GM12873 (cell line): Measurements from ENCODE around the gene USP49.
A peak's percentile ranks its signal among the peaks of the same experiment; 100 is the strongest.

ENCODE experiments used
- TF ChIP-seq, protein P1 (sequence below): IDR thresholded peaks from 2 replicates; pipeline ENCODE4 v1.5.1; 2012; ENCODE audit warnings: low read depth, mild to moderate bottlenecking, moderate library complexity, low read length, control low read depth; ENCODE audit not compliant: insufficient read depth; ENCODE audit errors: missing control alignments

Gene USP49

DNA sequence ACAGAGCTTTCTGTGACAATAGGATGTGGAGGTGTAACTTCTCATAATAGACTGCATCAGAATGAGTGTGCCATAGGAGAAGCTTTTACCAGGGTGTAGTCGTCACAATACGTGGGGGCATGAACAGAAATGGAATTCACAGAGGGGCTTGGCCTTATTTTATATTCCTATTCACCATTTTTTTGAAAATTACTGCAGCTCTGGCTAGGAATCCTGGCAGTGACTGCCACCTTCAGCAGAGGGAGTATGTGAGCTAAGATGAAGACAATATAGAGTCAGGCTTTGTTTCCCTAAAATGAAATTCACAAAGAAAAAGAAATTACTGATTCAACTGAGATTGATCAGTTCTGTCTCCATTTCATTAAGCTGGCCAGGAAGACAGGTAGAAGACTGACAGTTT lies 93.8 kb downstream of the USP49 start:
- TF ChIP-seq, protein P1, sequence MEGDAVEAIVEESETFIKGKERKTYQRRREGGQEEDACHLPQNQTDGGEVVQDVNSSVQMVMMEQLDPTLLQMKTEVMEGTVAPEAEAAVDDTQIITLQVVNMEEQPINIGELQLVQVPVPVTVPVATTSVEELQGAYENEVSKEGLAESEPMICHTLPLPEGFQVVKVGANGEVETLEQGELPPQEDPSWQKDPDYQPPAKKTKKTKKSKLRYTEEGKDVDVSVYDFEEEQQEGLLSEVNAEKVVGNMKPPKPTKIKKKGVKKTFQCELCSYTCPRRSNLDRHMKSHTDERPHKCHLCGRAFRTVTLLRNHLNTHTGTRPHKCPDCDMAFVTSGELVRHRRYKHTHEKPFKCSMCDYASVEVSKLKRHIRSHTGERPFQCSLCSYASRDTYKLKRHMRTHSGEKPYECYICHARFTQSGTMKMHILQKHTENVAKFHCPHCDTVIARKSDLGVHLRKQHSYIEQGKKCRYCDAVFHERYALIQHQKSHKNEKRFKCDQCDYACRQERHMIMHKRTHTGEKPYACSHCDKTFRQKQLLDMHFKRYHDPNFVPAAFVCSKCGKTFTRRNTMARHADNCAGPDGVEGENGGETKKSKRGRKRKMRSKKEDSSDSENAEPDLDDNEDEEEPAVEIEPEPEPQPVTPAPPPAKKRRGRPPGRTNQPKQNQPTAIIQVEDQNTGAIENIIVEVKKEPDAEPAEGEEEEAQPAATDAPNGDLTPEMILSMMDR, result peak; percentile 46

DNA sequence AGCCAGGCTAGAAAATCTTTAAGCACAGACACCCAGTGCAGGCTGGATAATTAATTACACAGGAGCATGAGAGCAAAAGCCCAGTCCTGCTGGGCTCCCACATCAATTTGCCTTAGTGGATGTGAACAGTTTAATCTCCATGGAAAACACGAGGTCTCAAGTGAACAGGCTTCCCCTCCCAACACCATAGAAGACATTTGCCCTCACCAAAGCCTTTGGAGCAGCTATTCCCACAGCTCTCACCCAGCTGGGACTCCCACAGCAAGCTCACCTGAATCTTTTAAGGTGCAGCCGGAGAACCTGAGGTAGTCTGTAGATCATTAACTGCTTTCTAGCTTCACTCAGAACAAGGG lies 95.6 kb downstream of the USP49 start:
- TF ChIP-seq, protein P1, result no peak

DNA sequence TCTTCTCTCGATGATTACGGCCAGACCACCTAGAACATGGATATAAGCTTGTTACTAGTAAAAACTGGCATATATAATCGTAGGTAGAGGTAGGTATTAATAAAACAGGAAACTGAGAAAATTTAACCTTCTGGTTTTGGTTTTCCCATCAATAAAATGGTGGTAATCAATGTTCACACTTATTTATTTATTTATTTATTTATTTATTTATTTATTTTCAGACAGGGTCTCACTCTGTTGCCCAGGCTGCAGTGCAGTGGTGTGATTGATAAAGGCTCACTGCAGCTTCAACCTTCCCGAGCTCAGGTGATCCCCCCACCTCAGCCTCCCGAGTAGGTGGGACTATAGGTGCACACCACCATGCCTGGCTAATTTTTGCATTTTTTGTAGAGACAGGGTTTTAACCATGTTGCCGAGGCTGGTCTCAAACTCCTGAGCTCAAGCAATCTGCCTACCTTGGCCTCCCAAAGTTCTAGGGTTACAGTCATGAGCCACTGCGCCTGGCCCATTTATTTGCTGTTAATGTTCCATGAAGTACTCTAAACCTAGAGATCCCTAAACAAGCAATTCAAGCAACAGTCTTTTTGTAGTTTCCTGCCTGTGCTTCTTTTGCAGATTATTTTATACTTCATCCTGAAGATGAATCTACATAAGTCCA lies 96.1 kb downstream of the USP49 start:
- TF ChIP-seq, protein P1, result no peak

DNA sequence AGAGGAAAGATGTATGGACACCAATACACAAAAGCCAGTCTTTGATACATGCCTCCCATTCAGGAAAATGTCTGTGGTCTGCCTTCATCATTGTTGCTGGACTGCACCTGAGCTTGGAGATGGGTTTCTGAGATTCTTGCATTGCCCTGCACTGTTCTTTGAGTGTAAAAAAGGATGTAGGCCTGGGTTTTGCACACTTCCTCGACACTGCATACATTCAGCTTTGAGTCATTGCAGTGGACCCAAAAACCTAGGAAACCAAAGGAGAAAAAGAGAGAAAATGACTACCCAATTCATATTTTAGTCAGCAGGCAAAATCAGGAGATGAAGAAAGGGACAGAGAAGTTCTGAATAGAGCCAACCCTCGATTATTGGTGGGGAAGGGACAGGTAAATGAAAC lies 98.7 kb downstream of the USP49 start:
- TF ChIP-seq, protein P1, result no peak

DNA sequence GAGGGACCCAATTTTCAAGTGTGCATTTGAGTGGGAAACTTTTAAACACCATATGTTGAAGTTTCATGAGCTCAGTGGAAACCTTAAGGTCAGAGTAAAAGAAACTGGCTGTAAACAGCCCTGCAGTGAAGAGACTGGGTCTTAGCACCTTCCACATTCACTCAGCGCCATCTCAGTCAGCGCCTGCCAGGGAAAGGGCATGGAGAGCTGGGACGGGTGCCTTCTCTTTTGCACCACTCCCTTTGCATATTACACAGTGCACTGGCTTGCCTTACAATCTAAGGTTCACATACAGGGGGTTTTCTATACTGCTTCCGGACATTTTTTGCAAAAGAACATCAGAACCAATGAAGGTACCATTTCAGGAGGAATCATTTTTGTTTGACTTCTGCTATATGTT lies 103.2 kb downstream of the USP49 start:
- TF ChIP-seq, protein P1, result no peak

DNA sequence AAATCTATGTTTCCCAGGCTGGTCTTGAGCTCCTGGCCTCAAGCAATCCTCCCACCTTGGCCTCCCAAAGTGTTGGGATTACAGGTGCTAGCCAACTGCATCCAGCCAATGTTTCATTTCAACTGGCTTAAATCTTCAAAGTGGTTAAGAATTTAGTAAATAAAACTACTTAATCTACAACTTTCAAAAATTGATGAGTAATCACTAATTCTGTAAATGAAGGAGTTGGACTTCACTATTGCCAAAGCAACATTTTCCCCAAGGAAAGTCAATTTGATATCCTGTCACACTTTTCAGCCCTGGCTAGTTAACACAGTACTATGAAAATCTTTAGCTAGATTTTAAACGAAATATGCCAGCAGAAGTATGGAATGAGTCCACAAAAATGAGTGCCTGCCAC lies 103.9 kb downstream of the USP49 start:
- TF ChIP-seq, protein P1, result no peak

DNA sequence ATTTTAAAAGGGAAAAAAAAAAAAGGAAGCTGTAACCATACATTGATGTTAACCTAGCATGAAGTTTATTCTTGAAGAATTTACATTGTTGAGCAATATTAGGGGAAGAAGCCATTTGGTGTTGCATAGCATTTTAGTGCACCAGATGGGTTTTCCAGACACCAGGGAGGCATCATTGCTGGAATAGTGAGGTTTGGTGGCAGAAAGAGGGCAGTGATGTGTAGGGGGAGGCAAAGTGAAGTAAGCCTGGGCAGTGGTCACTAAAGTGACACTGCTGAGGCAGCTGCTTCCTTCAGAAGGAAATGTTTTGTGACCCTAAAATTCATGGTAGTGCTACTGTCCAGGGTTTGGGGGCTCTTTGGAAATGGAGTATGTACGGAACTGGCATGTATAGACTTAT lies 105.1 kb downstream of the USP49 start:
- TF ChIP-seq, protein P1, result no peak

DNA sequence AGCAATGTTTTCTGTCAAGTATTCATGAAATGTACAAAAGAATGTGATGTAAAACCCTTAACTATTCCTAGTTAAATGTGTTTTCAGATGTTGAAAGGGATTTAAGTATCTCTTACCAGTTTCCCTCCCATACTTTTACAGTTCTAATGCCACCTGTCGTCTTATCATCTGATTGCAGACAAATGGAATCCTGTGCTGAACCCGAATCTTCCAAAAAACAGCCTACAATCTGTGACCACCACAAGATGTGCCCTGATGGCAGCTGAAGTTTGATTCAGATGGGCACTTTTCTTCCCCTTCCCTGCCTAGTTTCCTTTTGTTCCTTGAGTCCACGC lies 105.8 kb downstream of the USP49 start:
- TF ChIP-seq, protein P1, result no peak
